LoVo (cell line): ENCODE results near the gene MAPK6.

ENCODE experiments used
- DNase-seq: peaks from one replicate; pipeline ENCODE4 v3.0.0-alpha.2; 2016; ENCODE audit warnings: low spot score

MAPK6 gene

DNA sequence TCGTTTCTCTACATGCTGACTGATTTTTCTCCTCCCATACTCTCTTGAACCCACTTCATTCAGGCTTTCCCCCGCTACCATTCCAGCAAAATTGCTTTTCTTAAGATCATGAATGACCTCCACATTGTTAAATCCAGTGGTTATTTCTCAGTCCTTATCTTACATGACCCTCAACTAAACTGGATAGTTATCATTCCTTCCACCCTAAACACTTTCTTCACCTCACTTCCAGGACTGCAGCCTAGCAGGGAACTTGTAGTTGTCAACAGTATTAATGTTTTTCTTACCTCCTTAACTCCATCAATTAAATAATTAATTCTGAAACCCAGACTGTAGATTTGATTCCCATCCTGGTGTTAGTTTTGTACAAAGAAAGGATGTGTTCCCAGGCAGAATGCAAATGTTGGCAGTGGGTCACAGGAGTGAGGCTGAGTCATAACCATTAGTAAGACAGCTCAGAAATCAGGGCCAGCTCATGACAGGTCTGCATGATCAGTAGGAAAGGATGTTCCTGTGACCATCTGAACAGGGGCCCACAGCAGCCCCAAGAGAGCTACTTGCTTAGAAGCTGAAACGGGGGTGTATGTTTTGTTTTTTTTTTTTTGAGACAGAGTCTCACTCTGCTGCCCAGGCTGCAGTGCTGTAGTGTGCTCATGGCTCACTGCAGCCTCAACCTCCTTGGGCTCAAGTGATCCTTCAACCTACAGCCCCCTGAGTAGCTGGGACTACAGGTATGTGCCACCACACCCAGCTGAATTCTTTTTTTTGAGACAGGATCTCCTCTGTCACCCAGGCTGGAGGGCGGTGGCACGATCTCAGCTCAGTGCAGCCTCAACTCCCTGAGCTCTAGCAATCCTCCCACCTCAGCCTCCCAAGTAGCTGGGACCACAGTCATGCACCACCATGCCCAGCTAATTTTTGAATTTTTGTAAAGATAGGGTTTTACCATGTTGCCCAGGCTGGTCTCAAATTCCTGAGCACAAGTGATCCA, 84.5 kb downstream of the MAPK6 start:
- DNase-seq, result peak; percentile 57

DNA sequence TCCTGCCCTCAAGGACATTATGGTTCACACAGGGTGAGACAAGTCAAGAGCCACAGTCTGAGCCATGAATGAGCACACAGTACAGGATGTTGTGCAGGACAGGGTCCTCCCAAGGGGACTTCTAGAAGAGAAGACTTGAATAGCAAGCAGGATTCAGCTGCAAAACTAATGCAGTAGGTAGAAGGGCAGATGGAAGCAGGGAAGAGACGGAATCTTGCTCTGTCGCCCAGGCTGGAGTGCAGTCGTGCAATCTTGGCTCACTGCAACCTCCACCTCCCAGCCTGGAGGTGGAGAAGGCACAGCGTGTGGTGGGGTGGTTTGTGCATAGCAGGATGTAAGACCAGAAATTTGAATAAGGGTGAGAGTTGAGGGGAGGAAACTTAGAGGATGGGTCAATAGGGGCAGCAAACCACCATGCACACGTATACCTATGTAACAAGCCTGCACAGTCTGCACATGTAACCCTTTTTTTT, 85.5 kb downstream of the MAPK6 start:
- no peak for DNase-seq

DNA sequence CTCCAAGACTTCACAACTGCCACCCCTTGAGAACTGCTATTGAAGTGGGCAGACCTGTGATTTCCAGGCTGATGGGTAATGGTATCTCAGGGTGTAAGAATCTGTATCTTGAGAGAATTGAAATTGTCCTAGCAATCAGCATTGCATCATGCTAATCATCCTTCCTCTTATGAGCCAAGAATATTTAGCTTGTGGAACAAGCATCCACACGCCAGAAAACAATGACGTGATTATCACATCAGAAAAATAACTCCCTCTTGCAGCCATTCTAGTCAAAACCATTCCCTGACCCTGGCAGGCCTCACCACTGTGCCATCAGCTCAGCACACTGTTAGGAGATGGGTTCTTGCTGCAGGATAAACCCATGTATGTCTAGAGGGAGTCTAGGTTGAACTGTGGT, 86.8 kb downstream of the MAPK6 start:
- no peak for DNase-seq

DNA sequence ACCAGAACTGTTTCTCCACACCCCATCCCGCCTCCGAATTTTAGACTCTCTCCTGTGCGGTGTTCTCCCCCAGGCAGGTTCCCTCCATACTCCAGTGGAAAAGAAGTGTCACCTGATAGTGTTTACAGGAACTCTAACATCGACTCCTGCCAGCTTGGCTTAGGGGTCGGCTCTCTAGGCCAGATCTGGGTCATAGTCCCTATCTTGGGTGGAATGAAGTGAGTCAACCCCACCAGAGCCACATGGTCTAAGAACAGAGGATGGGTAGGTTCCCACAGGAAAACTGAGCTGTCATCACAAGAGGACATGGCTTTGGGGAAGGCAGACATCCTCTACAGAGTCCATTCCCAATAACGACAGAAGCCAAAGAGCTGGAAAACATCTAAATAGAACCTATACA, 87.6 kb downstream of the MAPK6 start:
- no peak for DNase-seq

DNA sequence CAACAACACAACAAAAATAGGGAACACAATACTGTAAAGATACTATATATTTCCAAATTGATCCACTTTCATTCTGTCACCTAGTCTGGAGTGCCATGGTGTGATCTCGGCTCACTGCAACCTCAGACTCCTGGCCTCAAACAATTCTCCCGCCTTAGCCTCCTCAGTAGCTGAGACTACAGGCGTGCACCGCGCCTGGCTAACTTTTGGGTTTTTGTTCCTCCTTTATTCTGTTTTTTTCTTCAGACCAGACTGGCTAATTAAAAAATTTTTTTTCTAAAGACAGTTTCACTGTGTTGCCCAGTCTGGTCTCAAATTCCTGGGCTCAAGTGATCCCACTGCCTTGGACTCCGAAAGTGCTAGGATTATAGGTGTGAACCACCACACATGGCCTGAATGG, 88.2 kb downstream of the MAPK6 start:
- DNase-seq, result no peak

DNA sequence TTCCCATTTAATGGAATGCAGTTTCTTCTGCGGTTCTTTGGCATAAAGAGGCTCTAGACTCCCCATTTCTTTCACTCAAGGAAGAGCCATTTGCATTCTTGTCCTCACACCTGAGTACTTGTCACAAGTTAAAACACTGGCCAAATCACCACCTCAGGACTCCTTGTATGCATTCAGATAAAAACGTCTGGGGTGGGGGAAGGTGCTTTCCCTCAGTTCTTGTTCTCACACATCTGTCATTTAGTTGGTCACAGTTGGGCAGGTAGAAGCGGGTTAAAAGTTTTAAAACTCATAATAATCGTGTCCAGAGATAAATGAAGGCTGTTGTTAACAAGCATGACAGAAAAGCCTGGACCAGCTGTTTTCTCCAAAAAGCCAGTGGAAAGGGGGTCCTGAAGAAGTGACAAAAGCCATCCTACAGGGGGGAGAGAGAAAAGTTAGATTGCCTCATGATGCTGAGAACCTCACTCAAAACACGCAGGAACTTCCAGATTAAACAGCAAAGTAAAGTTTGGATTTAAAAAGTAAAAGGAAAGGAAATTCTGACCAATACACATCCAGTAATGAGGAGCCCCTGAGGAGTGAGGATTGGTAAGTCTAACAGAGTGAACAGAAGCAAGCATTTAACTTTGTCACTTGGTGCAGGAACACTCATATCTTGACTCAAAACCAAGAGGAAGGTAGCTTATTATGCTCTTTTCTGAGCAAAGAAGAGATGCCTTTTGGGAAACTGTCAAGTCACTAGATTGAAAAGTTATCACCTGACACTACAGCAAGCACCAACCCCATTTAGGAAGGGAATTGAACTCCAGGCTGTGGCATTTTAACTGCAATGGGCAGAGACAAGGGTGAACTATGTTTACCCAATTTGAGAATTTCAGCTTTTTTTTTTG, 90.8 kb downstream of the MAPK6 start:
- DNase-seq, result no peak

DNA sequence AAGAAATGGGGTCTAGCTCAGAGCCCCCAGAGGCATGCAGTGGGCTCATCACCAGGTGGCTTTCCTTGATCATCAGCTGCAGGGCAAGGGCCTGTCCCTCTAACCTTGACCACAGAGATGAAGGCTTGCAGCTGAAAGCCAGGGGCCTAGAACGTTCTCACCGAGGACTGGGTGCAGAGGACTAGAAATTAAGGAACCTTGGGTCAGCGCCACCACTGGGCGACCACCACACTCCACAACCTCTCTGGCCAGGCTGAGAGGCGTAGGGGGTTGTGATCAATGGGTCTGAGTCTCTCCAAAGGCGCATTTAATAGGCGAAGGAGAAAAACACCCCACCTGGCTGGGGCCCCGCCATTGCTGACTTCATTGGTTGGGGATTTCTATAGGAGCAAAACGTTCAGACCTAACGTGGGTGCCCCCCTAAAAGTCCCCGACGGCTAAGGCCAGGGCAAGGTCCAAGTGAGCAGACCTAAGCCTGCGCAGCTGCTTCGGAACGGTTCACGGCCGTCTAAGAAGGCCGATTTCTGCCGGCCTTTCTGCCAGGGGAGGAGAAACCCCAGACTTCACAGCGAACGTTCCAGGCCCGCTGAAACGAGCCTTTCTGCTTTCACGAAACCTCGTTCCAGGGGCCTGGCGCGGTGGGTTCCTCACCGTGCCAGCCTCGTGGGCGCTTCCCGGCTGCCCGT, 92.6 kb downstream of the MAPK6 start:
- no peak for DNase-seq

DNA sequence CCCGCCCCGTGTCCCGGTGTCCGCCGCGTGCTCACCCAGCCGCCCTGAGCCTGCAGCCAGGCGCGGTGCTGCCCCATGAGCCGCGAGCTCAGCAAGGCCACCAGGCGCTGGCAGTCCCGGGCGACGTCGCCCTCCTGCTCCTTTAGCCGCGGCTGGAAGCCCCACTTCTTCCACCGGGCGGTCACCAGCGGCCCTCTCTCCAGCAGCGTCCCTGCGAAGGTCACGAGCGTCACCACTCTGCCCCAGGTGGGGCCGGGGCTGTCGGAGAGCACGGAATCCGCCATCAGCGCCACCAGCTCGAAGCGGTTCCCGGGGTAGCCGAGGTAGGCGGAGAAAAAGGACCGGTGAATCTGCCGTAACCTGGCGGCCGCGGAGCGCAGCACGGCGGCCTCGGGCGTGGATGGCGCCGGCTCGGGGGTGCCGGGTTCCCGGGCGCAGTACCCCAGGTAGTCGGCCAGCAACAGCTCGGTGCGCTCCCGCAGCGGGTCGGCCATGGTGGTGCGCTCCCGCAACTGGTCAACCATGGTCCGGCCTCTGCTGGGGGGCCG, 93.3 kb downstream of the MAPK6 start:
- no peak for DNase-seq

DNA sequence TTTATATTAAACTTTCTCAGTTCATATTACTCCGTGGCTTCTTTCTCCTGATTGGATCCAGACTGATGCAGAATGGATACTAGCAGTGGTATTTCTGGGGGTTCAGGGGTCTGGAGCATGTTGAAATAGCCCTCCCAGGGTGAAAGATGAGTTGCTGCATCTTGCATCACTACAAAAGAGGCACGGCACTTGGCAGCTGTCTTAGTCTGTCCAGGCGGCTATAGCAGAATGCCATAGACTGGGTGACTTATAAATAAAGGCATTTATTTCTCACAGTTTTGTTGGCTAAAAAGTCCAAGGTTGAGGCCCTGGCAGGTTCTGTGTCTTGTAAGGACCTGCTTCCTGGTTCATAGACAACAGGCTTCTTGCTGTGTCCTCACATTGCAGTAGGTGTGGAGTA, 94.2 kb downstream of the MAPK6 start:
- DNase-seq, result no peak

DNA sequence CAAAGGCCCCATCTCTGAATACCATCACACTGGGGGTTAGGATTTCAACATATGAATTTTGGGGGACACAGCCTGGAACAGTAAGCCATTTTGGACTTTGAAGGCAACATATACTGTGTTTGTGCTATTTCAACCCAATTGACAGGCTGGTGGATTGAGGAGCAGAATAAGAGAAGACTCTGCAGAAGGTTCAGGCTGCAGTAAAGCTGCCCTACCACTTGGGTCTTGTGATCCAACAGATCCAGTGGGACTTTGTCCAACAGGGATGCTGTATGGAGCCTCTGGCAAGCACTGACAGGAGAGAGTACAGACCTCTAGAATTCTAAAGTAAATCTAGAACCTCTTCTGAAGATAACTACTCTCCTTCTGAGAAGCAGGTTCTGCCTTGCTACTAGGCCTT, 94.7 kb downstream of the MAPK6 start:
- no peak for DNase-seq

DNA sequence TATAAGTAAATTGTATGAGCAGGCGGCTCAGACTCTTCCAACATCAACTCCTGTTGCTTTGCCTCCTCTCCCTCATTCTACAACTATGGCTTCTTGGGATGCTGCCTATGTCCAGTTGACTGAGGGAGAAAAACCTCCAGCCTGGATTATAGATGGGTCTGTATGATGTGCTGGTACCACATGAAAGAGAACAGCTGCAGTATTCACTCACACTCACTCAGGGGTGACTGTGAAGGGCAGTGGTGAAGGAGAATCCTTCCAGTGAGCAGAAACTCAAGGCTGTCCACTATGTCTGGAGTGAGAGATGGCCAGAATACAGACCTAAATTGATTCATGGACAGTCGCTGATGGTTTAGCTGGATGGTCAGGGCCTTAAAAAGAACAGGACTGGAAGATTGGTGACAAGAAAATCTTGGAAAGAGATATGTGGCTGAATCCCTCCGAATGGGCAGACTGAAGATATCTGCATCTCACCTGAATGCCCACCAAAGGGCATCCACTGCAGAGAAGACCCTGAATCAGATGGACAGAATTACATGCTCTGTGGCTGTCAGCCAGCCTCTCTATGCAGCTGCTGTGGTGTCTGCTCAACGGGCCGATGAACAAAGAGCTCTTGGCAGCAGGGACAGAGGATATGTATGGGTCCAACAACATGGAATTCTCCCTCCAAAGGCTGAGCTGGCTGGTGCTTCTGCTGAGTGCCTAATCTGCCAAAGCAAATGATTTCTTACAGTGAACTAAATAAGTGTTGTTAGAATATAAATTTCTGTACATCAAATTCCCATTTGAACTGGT, 95.4 kb downstream of the MAPK6 start:
- DNase-seq, result no peak

DNA sequence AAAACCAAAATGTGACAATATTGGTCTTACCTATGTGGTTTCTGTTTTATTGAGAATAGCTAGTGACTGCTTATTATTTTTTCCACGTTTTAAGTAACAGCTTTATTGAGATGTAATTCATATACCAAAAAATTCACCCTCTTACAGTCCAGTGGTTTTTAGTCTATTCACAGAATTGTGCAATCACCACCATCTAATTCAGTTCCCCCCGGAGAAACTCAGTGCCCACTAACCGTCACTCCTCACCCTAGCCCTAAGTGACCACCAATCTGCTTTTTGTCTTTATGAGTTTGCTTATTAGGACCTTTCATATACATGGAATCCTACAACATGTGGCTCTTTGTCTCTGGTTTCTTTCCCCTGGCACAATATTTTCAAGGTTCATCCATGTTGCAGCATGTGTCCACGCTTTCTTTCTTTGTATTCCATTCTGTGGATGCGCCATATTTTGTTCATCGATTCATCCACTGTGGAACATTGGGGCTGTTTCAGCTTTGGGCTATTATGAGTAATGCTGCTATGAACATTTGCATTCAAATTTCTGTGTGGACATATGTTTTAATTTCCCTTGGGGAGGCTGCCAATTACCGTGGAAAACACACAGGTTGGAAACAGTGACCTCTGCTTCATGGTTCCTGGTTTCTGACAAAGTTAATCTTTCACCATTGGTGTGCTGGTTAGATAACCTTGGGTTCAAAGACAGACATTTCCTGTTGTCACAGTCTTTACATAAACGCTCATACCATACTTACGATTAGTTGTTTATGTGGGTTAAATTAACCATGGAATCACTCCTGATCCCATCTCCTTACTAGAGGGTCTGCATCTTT, 96.8 kb downstream of the MAPK6 start:
- no peak for DNase-seq
